ENCODE data around the gene PIP5KL1. TPM values are rescaled to one million over a fixed set of nuclear protein-coding genes. Genes with fewer than 3 reads are reported as not detected.
A peak's percentile ranks its signal among the peaks of the same experiment; 100 is the strongest.

Gene PIP5KL1
- total RNA-seq, 2 donors from 2014 or later, result 1.2 to 1.3 TPM

GRCh38 chr9:127924736-127925444 lies 5.7 kb downstream of the PIP5KL1 start:
- DNase-seq (ENCODE audit: low spot score), result no peak
- intact Hi-C loops (cut with DNase I), result loop anchor here (5.0 to 10.0 kb wide), 4 partner anchors 190 to 1162 kb away; partner anchors contain the start of gene TOR2A (in 1 of the 2)

DNA sequence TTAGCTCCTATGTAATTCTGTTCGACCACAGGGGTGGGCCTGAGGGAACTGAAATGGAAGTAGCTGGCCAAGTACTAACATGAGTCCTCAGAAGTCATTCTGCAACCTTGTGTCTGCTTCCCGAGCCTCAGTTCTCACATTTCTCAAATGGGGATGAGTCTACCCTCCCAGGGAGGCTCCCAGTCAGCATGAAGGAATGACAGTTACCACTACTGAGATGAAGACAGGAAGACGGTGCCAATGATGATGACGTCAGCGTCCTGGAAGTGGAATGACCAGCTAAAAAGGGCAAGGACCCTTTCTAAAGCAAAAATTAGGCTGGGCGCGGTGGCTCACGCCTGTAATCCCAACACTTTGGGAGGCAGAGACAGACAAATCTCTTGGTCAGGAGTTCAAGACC lies 6.8 kb downstream of the PIP5KL1 start:
- intact Hi-C loops (cut with DNase I), result loop anchor here (2.0 to 10.0 kb wide), 3 partner anchors 181 to 331 kb away; partner anchors contain the start of gene TOR2A (in 1 of the 2)
- no peak for DNase-seq (ENCODE audit: low spot score)

GRCh38 chr9:127923046-127923445 lies 7.5 kb downstream of the PIP5KL1 start:
- intact Hi-C loops (cut with DNase I), result loop anchor here (2.0 to 10.0 kb wide), 3 partner anchors 180 to 331 kb away; partner anchors contain the start of gene TOR2A (in 1 of the 2)

GRCh38 chr9:127921557-127922120 lies 8.9 kb downstream of the PIP5KL1 start:
- intact Hi-C loops (cut with DNase I), result loop anchor here (2.0 to 10.0 kb wide), 3 partner anchors 179 to 329 kb away; partner anchors contain the start of gene TOR2A (in 1 of the 2)
- peak; percentile 93 for DNase-seq (ENCODE audit: low spot score)

More at GRCh38 chr9:127923046-127923445, 7.5 kb downstream of the PIP5KL1 start:
- DNase-seq (ENCODE audit: low spot score), result no peak

DNA sequence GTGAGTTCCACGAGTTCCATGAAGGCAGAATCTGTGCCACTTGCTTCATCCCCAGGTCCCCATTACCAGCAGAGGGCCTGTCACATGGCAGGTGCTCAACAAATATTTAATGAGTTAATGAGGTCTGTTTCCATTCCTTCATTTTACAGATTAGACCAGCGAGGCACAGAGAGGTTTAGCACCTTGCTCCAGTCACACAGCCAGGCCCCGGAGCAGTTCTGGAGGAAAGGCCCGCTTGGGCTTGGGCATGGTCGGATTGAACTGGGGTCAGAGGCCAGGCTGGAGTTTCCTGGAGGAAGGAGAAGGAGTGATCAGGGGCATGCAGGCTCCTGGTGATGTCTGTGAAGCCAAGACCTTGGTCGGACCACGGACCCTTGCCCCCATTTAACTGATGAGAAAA lies 9.8 kb downstream of the PIP5KL1 start:
- intact Hi-C loops (cut with DNase I), result loop anchor here (1.0 to 10.0 kb wide), 3 partner anchors 186 to 328 kb away; partner anchors contain the start of gene TOR2A (in 1 of the 2)
- DNase-seq (ENCODE audit: low spot score), result no peak

- DNase-seq (ENCODE audit: low spot score), result peak; percentile 97
- intact Hi-C loops (cut with DNase I), result loop anchor here in 1 of 2 donors (2.0 to 10.0 kb wide), 2 partner anchors 135 to 185 kb away; partner anchors contain the start of genes CDK9 and TOR2A
These were observed 11.2 kb downstream of the PIP5KL1 start for GRCh38 chr9:127919253-127919815.

GRCh38 chr9:127918183-127919107 lies 12.1 kb downstream of the PIP5KL1 start:
- intact Hi-C loops (cut with DNase I), result loop anchor here in 1 of 2 donors (2.0 to 10.0 kb wide), 2 partner anchors 134 to 184 kb away; partner anchors contain the start of genes CDK9 and TOR2A
- no peak for DNase-seq (ENCODE audit: low spot score)

- intact Hi-C loops (cut with DNase I), result loop anchor here in 1 of 2 donors (2.0 to 10.0 kb wide), 2 partner anchors 133 to 183 kb away; partner anchors contain the start of genes CDK9 and TOR2A
- no peak for DNase-seq (ENCODE audit: low spot score)
These were observed 13.0 kb downstream of the PIP5KL1 start for GRCh38 chr9:127917603-127918002.

DNA sequence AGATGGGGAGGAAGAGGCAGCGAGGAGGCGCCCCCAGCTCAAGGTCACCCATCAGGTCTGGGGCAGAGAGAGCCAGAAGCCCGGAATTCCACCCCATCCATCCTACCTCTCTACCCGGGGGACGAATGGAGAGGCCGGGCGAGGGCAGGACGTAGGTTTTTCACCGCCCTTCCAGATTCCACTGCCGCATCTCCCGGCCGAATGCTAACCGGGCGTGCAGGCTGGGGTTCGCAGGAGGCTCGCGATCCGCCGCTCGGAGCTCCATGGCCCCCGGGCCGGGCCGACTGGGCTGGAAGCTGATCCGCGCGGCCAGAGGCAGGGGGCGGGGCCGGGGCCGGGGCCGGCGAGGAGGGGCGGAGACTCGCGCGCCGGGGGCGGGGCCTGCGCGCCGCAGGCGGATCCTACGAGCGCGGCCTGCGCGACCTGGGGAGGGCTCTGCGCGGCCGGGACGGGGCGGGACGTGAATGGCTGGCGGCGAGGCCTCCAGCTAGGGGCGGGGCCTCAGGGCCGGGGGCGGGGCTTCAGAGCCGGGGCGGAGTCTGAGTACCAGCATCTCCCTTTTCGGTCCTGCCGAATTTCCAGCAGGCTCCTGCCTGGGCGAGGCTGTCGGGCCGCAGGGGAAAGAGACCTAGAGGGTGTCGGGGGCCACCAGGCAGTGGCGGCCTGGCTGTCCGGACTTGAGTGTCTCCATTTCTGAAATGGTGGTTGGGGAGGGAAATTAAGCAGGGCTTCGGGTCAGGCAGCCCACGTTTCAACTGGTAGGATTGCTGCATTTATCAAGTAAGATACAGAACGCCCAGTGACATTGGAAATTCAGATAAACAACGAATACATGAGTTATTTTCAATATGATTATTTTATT lies 13.6 kb downstream of the PIP5KL1 start, which contains the start of gene ST6GALNAC4:
ST6GALNAC4 (minus strand) TSS at position 322 of the 862 bp plus-strand sequence. CDS start 622 bp downstream, outside the sequence.
- DNase-seq (ENCODE audit: low spot score), result peak; percentile 98
- intact Hi-C loops (cut with DNase I), result loop anchor here in 1 of 2 donors (10.0 kb wide), 1 partner anchor 132 kb away; the partner anchor contains the start of gene CDK9

GRCh38 chr9:127915801-127916719 lies 14.5 kb downstream of the PIP5KL1 start:
- no peak for DNase-seq (ENCODE audit: low spot score)
- intact Hi-C loops (cut with DNase I), result loop anchor here in 1 of 2 donors (10.0 kb wide), 1 partner anchor 131 kb away; the partner anchor contains the start of gene CDK9

DNA sequence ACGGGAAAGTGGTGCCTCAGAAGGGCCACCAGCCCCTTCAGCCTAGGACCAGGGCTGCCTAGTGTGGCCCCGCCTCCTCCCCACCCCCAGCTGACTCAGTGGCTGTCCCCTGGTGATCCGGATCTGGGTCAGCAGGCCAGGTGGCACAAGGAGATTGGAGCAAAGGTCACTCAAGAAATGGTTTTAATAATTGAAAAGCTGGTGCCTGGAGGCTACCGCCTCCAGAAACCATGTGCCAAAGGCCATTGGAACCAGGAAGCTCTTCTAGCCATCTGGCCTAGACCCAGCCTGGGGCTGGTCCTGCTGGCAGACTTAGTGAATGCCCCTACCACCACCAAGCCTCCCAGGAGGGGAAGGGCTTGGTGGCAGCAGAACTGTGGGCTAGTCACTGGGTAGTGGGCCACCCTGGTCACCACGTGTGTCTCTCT lies 15.2 kb downstream of the PIP5KL1 start:
- intact Hi-C loops (cut with DNase I), result loop anchor here in 1 of 2 donors (10.0 kb wide), 1 partner anchor 131 kb away; the partner anchor contains the start of gene CDK9
- no peak for DNase-seq (ENCODE audit: low spot score)

DNA sequence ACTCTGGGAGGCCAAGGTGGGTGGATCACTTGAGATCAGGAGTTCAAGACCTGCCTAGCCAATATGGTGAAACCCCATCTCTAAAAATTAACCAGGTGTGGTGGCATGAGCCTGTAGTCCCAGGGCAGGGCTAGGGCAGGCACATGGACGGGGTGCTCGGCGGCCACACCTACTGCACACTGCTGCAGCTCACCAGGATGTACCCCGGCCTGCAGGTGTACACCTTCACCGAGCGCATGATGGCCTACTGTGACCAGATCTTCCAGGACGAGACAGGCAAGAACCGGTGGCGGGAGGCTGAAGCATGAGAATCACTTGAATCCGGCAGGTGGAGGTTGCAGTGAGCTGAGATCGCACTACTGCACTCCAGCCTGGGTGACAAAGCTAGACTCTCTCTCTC lies 16.9 kb downstream of the PIP5KL1 start:
- intact Hi-C loops (cut with DNase I), result loop anchor here in 1 of 2 donors (5.0 to 10.0 kb wide), 2 partner anchors 129 to 1149 kb away; partner anchors contain the start of gene CDK9
- no peak for DNase-seq (ENCODE audit: low spot score)

- DNase-seq (ENCODE audit: low spot score), result no peak
- intact Hi-C loops (cut with DNase I), result loop anchor here in 1 of 2 donors (5.0 to 10.0 kb wide), 2 partner anchors 128 to 1149 kb away; partner anchors contain the start of gene CDK9
These were observed 17.7 kb downstream of the PIP5KL1 start for GRCh38 chr9:127912882-127913281.

- intact Hi-C loops (cut with DNase I), result loop anchor here in 1 of 2 donors (5.0 to 10.0 kb wide), 2 partner anchors 127 to 1150 kb away; partner anchors contain the start of gene CDK9
These were observed 18.3 kb downstream of the PIP5KL1 start for GRCh38 chr9:127912296-127912695.

DNA sequence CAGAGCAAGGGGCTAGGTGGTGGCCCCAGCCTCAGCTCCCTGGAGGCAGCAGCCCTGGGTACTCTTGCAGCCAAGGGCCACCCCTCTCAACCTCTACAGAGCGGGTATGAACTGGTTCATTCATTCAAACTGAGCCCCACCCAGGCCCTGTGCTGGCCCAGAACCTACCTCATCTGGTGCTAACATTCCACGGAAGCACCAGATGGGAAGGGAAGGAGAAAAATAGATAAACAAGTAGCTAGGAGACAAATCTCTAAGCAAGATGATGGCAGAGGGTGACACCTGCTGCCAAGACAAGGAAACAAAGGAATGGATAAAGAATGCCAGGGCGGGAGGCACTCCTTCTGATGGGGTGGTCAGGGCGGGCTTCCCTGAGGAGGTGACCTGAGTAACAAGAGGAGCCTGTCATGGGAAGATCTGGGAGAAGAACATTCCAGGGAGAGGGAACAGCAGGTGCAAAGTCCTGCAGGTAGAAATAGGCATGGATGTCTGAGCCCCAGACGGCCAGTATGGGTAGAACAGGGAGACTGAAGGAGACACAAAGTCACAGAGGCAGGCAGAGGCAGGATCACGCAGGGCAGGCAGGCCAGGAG lies 19.9 kb downstream of the PIP5KL1 start:
- intact Hi-C loops (cut with DNase I), result loop anchor here in 1 of 2 donors (5.0 to 10.0 kb wide), 2 partner anchors 126 to 1152 kb away; partner anchors contain the start of gene CDK9
- no peak for DNase-seq (ENCODE audit: low spot score)

More at GRCh38 chr9:127912296-127912695, 18.3 kb downstream of the PIP5KL1 start:
- no peak for DNase-seq (ENCODE audit: low spot score)
